T-helper 22 cell (primary cell): ENCODE measurements around the gene CLK1.
"Not testable (repeated sequence)": the region's sequence is repeated elsewhere in the genome, so short reads cannot be mapped to it uniquely, and the experiment has no call there.

ENCODE experiments used
- DNase-seq: peaks from one replicate; pipeline ENCODE4 v3.0.0-alpha.2; 2020; ENCODE audit warnings: low read depth

CLK1 gene

DNA sequence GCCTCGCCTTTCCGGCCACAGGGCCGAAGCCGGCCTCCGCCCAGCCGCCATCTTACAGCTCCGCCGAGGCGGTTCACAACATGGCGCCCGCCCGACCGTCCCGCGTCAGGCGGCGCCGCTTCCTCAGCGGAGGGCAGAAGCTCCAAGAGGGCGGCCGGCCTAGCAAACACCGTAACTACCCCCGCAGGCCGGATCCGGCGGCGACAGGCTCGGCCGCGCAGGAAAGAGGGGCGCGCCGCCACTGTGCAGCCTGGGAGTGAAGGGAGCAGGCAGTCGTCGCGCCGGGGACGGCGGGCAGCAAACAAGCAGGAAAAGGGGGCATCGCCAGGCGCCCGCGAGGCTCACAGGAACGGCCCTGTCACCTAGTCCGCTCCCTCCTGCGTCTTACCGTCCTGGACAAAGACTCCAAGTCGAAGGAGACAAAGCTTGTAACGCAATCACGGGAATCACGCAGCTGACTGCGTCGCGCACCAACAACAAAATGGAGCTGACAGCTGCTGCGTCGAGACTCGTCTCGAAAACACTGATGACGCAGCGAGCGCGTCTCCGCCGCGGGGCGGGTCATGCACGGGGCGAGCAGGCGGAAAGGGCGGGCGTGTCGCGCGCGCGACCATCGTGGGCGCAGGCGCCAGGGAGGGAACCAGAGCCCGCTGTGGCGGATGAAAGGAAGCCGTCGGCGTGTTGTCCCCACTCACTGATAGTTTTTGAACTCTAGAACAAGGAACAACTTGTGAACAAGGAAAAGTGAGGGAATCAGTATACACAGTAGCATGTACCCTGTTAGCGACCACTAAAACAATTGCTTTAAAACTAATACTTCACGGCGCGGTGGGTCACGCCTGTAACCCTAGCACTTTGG, at the start of gene CLK1:
CLK1 (minus strand) TSS at position 483 of the 859 bp plus-strand sequence. CDS start 2,796 bp downstream, outside the sequence.
- DNase-seq = peak; percentile 94

DNA sequence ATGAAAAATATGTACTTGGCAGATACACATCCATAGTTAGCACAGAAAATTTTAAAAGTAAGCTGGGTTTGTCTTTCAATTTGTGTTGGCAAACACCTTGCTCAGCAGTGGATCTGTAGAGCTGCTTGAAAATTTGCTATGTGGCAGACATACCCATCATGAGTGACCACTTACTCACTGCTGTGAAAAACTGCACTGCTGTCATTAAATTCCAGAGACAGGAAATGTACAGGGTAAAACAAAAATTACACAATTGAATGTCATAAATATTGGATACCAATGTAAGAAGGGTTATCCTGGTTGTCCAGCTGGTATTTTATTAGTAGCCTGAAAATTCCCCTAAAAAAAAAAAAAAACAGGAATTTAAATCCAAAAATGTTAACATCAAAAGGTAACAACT, 49.2 kb upstream of the CLK1 start:
- no peak for DNase-seq

DNA sequence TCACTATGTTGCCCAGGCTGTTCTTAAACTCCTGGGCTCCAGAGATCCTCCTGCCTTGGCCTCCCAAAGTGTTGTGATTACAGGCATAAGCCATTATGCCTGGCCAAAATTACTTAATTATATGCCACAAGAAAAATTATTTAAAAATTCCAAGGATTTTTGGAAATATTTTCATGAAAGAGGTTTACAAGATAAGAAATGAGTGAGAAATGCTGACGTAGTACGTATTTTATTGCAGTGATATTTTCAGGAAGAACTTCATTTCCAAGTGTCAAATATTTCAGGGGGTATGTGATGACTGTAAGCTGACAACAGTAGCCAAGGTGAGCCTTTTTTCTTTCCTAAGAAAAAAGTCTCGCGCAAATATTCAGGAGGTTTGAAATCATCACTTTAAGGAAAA, 45.5 kb upstream of the CLK1 start:
- no peak for DNase-seq

DNA sequence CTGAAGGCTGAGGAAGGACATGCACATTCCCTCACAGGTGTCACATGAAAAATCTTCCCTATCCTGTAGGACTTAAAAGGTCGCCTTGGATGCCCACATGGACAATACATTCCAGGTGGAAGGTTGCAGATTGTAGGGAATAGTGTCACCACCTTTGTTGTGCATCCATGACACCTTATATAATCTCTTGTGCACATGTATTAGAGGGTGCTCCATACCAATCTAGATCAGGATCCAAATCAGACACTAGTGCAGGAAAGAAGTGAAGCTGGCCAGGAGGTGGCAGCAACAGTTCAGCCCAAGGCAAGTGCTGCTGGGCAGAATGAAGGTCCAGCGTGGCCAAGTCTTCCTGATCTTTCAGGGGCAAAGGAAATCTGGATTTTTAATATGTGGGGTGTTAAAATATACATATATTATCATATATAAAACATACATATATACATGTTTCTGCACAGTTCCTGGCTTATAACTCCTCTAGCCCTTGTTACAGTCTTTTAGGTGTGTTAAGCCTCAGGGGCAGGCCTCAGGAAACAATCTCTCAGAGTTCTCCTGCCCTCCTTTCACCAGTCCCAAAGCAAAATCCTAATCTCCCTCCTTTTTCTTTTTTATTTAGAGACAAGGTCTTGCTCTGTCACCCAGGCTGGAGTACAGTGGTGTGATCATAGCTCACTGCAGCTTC, 41.3 kb upstream of the CLK1 start:
- peak; percentile 1 for DNase-seq

DNA sequence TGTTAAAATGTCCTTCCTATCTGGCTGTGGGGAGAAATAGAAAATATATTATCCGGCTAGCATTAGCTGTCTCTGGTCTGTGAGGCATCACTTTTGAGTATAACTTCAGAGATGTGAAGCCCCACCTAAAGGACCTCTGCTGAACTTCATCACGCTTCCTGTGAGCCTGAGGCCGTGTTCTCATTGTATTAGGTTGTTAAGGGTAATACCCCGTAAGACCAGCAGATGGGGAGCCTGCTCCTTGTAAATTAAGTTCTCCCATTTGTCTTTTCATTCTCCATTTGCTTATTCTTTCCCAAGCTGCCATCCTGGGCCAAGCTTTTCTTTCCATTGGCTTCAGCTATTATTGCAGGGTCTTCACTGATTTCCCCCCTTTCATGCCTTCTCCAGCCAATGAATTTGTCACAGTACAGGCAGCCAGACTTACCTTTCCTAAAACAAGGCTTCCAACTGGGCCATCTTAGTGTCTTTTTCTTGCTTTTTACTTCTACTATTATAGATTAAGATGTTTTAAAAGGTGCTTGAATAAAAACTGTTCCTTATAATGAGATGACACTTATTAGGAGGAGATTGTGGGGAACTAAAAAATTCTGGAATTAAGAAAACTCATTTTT, 37.1 kb upstream of the CLK1 start:
- DNase-seq = peak; percentile 51

DNA sequence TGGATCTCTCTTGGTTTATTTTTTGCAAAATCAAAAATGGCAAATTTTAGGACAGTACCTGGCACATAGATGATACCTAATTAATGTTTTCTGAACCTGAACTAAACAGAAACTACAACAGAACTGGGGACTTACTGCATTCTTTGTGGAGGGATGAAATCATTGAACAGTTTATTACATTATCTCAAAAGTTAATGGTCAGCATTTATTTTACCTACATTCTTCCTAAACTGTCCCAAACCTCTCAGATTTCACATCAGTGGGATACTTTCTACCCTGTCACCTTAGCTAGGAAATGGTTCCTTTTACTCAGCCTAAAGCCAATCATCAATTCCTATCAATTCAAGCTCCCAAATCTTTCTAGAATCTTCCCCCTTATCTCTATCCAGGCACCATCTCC, 35.0 kb upstream of the CLK1 start:
- DNase-seq = no peak

DNA sequence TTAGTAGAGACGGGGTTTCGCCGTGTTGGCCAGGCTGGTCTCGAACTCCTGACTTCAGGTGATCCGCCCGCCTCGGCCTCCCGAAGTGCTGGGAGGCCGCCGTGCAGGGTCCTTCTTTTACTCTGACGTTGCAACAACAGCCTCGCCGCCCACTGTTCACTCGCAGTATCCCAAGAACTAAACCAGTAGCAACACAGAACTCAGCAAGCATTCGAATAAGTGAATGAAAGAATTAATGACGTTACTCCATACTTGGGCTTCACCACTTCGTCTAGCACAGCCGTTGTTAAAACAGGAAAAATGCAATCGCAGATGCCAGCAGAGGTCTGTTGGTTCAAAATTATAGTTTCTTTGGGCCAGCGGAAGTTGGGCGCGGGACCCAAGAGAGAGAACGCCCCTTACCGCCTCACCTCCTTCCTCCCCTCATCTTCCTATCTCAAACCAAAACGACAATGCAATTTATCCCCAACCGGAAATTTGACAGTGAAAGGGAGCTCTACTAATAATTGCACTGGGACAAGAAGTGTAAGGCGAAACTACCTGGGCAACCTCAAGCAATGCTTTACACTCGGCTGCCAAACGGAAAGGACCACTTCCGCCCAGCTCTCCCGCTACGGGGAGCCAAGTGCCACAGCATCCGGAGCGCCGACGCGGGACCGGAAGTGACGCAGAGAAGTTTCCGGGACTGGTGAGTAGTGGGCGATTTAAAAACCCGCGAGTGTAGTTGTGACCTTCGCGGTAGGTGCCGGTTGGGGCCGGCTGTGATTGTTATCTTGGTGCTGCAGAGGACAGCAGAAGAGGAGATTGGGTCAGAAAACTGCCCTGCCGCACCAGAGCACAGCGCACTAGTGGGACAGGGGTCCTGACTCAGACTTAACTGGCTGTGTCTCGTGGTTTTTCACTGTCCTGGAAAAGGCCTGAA, 24.5 kb upstream of the CLK1 start, which contains the start of the genes NIF3L1 and PPIL3:
NIF3L1 (plus strand) TSS at position 668 of the 922 bp plus-strand sequence. CDS start 2,573 bp downstream, outside the sequence.
PPIL3 (minus strand) TSS at position 374 of the 922 bp plus-strand sequence. CDS start 1,462 bp downstream, outside the sequence.
- DNase-seq = peak; percentile 93

DNA sequence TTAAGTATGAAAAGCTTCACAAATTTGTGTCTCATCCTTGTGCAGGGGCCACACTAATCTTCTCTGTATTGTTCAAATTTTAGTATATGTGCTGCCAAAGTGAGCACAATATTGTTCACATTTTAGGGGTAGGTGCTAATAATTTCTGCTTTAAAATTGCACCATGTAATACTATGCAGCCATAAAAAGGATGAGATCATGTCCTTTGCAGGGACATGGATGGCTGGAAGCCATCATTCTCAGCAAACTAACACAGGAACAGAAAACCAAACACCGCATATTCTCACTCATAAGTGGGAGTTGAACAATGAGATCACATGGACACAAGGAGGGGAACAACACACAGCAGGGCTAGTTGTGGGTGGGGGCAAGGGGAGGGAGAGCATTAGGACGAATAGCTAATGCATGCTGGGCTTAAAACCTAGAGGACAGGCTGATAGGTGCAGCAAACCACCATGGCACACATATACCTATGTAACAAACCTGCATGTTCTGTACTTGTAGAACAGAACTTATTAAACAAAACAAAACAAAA, 17.3 kb upstream of the CLK1 start:
- DNase-seq = not testable (repeated sequence)

DNA sequence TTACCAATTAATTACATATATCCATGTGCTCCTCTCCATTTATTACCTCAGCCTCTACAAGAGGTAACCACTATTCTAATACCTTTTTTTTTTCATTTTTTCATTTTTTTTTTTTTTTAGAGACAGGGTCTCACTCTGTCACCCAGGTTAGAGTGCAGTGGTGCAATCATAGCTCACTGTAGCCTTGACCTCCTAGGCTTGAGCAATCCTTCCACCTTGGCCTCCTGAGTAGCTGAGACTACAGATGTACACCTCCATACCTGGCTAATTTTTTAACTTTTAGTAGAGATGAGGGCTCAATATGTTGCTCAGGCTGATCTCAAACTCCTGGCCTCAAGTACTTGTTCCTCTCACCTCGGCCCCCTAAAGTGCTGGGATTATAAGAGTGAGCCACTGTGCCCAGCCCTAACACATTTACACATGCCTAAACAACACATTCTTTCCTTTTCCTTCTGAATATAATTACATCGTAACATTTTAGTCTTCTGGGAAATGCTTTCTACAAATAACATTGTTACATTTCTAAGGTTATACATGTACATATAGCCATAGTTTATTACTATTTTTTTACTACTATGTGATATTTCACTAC, 13.9 kb upstream of the CLK1 start:
- no peak for DNase-seq

DNA sequence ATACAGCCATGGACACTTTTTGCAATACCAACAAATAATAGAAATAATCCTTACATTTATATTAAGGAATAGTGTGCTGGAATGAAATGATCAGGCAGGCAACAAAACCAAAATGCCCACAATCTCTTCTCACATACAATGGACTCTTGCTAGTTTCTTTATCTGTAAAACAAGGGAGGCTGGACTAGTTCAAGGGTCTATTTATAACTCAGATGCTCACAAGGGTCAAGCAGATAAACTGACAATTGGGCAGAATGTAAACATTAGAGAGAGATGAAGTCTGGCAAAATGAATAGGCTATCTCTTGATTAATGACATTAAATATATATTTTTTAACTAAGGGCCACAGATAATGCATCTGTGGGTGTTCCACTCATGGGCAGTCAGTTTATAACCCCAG, 13.0 kb upstream of the CLK1 start:
- no peak for DNase-seq

DNA sequence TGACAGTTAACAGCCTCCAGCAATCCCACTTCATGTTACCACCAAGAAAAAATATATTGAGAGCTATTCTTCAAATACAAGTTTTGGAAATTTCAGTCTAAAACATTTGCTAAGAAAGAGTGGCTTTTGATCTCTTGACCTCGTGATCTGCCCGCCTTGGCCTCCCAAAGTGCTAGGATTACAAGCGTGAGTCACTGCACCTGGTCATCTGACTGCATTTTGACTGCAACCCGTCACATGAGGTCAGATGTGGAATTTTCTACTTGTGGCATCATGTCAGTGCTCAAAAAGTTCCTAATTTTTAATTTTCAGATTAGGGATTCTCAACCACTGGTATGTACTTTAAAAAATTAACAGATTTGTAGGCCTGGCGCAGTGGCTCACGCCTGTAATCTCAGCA, 9.1 kb upstream of the CLK1 start:
- no peak for DNase-seq

DNA sequence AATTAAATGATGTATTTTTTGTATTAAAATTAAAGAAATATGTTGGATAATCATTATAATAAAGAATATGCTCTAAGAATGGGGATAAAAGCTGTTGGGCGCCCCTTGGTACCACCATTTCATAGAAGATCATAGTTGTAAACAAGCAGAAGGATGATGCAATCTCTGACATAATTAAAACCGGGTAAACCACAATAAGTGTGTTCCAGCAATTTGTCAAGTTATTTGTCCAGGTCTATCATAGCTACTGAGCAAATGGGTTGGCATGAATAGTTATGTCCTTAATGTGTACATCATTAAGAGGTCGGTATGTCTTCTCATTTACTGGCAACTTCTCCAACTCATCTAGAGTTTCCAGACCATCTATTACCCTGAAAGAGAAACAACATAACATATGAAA, 6.7 kb upstream of the CLK1 start:
- DNase-seq = no peak

DNA sequence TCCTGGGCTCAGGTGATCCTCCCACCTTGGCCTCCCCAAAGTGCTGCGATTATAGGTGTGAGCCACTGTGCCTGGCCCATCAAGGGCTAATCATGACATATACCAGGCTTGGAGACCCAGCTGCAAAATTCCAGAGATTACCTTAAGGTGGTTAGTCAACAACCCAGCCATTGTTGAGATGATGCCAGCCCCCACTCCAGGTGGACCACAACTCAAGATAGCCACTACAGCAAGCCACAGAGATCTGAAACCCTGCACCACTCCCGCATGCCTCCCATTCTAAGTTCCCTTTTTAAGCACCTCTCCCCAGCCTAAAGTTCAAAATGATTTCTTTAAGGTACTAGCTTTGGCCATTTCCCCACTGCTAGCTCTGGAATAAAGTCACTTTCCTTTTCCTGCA, 4.6 kb upstream of the CLK1 start:
- DNase-seq = no peak

DNA sequence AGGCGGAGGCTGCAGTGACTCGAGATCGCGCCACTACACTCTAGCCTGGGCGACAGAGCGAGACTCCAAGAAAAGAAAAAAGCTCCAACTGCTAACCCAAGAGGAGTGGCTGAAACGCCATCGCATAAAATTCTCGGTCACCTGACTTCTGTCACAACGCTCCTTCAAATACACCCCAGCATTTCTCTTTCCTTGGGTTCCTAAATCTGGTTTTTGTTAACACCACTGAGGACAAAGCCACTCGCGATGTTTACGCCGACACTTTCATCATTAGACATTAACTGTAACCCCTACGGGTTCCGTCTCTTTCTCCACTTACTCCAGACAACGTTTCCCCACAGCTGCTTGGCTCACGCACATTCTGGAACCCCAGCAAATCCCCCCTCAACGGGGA, 679 bp downstream of the CLK1 start:
- no peak for DNase-seq

DNA sequence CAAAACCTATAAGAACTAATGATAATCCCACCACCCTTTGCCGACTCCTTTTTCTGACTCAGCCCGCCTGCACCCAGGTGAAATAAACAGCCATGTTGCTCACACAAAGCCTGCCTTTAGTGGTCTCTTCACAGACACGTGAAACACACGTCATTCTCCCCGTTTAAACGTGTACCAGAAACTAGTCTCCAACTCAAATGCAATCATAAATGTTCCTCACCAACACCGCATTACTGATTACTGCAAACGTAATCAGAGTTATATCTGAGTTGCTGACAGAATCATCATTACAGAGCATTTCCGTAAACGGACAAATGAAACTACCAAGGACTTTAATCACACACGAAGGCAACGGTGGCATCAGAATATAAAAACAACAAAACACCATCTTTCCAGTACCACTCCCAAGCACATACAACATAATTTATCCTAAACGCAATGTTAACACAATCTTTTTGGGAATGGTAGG, 1.9 kb downstream of the CLK1 start:
- DNase-seq = peak; percentile 56

DNA sequence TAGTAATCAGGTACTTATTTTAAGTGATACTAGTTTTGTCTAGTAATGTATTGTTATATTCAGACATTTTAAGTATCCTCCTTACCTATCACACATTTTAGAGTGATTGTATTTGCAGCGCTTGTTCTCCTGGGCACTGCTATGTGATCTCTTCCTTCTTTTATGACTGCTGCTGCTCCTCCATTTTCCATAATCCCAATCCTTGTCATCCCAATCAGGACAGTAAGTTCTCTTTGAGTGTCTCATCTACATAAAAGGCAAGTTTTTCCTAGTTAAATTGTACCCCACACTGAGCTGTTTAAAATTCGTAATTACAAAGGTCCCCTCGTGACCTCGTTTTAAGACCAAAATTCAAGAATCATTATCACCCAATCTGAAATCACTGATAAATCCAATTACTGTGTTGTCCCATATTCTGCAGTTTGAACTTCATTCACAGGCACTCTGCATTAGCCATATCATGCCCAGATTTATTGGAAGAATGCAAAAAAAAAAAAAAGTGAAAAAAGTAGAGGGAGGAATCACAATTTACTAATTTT, 2.8 kb downstream of the CLK1 start:
- no peak for DNase-seq

DNA sequence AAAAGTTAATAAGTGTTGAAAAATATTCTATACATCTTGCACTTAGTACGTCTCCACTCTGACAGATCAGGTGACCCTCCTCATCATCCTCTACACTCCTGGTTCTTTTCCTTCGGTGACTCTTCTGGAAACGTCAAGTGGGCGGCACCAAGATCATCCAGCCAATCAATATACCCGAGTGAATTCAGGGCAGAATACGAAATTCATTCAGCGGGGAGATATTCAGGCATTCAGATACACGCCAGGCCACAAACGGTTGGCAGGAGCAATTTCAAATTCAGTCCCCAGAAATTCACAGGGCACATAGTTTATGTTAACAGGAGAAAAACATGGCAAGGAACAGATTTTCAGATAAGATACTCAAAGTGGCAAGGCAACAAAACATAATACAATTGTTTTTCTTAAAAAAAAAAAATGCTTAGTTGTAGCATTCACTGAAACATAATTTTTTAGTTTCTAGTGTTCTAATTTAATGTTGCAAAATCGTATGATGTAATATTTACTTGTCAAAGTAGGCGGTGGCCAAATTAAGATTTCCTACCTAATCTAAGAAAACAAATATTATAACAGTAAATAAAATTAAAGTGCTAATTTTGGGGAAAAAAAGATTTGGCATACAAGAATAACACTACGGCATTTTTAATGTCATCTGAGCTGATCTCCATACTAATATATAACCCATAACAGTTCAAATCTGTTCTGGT, 4.2 kb downstream of the CLK1 start:
- no peak for DNase-seq

DNA sequence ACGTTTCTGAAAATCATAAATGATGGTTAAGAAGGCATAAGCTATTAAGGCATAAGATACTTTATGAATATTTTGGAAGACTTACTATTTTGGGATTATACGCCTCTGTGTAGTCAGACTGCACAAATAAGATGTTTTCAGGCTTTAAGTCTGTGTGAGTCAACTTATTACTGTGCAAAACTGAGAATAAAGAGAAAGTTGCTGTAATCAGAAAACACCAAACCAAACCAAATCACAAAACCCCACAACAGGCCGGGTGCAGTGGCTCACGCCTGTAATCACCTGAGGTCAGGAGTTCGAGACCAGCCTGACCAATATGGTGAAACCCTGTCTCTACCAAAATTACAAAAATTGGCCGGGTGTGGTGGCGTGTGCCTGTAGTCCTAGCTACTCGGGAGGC, 7.7 kb downstream of the CLK1 start:
- DNase-seq = no peak

DNA sequence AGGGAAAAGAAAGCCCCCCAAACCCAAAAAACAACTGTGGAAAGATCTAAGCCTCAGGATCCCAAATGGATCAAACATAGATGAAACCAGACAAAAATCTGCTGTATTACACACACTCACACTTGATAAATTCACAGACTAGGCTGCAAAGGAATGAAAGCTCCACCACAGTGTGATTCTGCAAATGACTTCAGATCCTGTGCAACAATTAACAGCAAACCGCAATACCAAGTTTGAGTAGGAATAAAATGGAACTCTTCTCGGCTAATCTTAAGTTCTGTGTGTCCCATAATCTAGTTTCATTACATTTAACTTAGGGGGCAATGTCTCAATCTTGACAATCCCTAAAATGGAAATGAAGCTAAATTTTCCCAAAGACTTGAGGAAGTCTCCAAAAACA, 11.9 kb downstream of the CLK1 start:
- no peak for DNase-seq
